ENCODE data around the gene NUP54. TPM values are rescaled to one million over a fixed set of nuclear protein-coding genes. Genes with fewer than 3 reads are reported as not detected.
A peak's percentile ranks its signal among the peaks of the same experiment; 100 is the strongest.

Gene NUP54
- total RNA-seq, 4 donors from 2014 or later = 15.6 to 32.2 (median 23.9) TPM

DNA sequence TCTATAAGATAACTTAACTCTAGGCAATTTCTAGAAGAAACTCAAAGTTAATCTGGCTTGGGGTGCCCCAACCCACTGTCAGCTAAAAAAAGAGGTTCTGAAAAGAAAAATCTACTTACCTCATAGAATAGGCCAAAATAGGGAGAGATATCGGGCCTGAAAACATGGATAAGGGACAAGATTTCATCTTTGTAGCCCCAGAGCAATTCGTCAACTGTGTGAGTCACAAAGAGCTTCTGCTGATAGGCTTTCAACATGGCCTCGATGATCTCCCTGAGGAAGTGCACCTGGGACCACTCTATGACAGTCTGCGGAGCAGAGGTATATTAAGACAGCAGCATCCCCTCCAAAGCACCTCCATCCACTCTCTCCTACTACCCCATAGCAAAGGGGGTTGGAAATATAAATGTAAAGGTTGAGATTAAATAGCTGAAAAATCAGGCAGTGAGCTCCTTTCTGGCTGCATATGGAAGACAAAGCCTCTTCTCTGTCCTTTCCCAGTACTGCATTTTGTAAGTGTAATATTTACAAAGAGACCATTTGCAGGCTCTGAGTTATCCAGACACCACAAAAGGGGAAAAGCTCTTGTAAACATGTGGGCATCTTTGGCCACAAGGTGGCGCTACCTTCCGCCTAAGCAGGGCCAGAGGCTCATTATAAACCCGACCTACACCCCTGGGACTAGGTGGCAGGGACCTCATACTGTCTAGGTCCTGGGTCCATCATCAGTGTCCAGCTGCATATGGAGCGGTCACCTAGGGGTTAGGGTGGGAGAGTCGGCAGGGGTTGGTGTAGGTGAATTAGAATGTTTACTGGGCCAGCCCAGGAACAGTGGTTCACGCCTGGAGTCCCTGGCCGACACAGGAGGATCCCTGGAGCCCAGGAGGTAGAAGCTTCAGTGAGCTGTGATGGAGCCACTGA lies 31.5 kb upstream of the NUP54 start:
- Histone ChIP-seq H3K36me3 (peaks cover 0 to 61% (median 0%) of the 10 kb centered on the region in 3 donors), H3K27me3 (no peaks in the 10 kb centered on the region), H3K9me3 (no peaks in the 10 kb centered on the region), H3K4me3 (no peak overlapping the region), H3K4me1 (peaks cover 0 to 5% (median 0%) of the 10 kb centered on the region in 4 donors), H3K27ac (no peak overlapping the region)
- no peak for TF ChIP-seq POLR2A (IDR thresholded peaks at IDR 0.05)
- TF ChIP-seq, protein P1, sequence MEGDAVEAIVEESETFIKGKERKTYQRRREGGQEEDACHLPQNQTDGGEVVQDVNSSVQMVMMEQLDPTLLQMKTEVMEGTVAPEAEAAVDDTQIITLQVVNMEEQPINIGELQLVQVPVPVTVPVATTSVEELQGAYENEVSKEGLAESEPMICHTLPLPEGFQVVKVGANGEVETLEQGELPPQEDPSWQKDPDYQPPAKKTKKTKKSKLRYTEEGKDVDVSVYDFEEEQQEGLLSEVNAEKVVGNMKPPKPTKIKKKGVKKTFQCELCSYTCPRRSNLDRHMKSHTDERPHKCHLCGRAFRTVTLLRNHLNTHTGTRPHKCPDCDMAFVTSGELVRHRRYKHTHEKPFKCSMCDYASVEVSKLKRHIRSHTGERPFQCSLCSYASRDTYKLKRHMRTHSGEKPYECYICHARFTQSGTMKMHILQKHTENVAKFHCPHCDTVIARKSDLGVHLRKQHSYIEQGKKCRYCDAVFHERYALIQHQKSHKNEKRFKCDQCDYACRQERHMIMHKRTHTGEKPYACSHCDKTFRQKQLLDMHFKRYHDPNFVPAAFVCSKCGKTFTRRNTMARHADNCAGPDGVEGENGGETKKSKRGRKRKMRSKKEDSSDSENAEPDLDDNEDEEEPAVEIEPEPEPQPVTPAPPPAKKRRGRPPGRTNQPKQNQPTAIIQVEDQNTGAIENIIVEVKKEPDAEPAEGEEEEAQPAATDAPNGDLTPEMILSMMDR (IDR thresholded peaks at IDR 0.05) = peak; percentile 65 to 93 (median 89)
- peak; percentile 81 to 95 (median 89) for DNase-seq

DNA sequence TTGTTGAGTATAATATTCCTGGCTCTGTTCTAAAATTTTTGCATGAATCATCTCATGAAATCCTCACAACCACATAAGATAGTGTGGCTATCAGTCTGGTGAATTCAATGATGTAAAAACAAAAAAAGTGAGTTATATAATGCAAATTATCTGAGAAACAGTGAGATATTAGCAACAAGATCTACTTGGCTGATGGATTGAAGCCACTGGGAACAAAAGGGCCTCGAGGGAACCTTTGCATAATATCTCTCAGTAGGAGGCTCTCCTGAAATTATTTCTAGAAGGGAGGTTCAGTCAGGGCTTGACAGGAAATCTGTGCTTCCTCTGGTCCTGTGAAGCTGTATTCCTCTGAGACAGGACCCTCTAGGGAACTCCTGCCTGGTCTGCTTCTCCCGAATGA lies 30.1 kb upstream of the NUP54 start:
- no peaks in the 10 kb centered on the region for H3K27me3 ChIP-seq
- H3K4me1 ChIP-seq = peaks cover 0 to 5% (median 0%) of the 10 kb centered on the region in 4 donors
- H3K36me3 ChIP-seq = peaks cover 0 to 71% (median 0%) of the 10 kb centered on the region in 3 donors
- TF ChIP-seq POLR2A (IDR thresholded peaks at IDR 0.05) = no peak
- TF ChIP-seq, protein P1 (IDR thresholded peaks at IDR 0.05) = no peak
- no peak overlapping the region for H3K4me3 ChIP-seq
- no peaks in the 10 kb centered on the region for H3K9me3 ChIP-seq
- no peak overlapping the region for H3K27ac ChIP-seq
- no peak for DNase-seq

- H3K27me3 ChIP-seq = no peaks in the 10 kb centered on the region
- peaks cover 0 to 77% (median 0%) of the 10 kb centered on the region in 3 donors for H3K36me3 ChIP-seq
- H3K27ac ChIP-seq = no peak overlapping the region
- H3K4me3 ChIP-seq = no peak overlapping the region
- H3K4me1 ChIP-seq = peaks cover 0 to 5% (median 0%) of the 10 kb centered on the region in 4 donors
- no peaks in the 10 kb centered on the region for H3K9me3 ChIP-seq
- TF ChIP-seq POLR2A (IDR thresholded peaks at IDR 0.05) = no peak
- TF ChIP-seq, protein P1 (IDR thresholded peaks at IDR 0.05) = no peak
- DNase-seq = no peak
These were observed 29.5 kb upstream of the NUP54 start for GRCh38 chr4:76177709-76178108.

- no peak for DNase-seq
- Histone ChIP-seq H3K9me3 (no peaks in the 10 kb centered on the region), H3K27me3 (no peaks in the 10 kb centered on the region), H3K27ac (no peak overlapping the region), H3K4me3 (no peak overlapping the region), H3K4me1 (peaks cover 0 to 5% (median 0%) of the 10 kb centered on the region in 4 donors), H3K36me3 (peaks cover 0 to 87% (median 0%) of the 10 kb centered on the region in 3 donors)
- no peak for TF ChIP-seq POLR2A (IDR thresholded peaks at IDR 0.05)
- TF ChIP-seq, protein P1 (IDR thresholded peaks at IDR 0.05) = no peak
These were observed 27.1 kb upstream of the NUP54 start for GRCh38 chr4:76175336-76175735.

GRCh38 chr4:76174216-76174615 lies 26.0 kb upstream of the NUP54 start:
- Histone ChIP-seq H3K9me3 (no peaks in the 10 kb centered on the region), H3K27me3 (no peaks in the 10 kb centered on the region), H3K4me3 (no peak overlapping the region), H3K36me3 (peaks cover 0 to 88% (median 0%) of the 10 kb centered on the region in 3 donors), H3K27ac (no peak overlapping the region), H3K4me1 (no peaks in the 10 kb centered on the region)
- TF ChIP-seq, protein P1 (IDR thresholded peaks at IDR 0.05) = no peak
- no peak for TF ChIP-seq POLR2A (IDR thresholded peaks at IDR 0.05)
- no peak for DNase-seq

Measured in Peyer's patch (tissue), 4 donors.